ENCODE measurements around the gene NDST1. TPM values are rescaled to one million over a fixed set of nuclear protein-coding genes. Genes with fewer than 3 reads are reported as not detected.

Gene NDST1
- total and polyA plus RNA-seq, 4 donors, result 45.6 to 145 (median 60.7) TPM

- ATAC-seq (ENCODE audit: insufficient read depth, low FRiP score), result no peak
- H3K27me3 ChIP-seq (ENCODE audit: control insufficient read depth in 3 of 3, insufficient read depth in 3 of 3, low read length in 2 of 3), result no peaks in the 10 kb centered on the region
- 66 to 86% methylated on average over 6 of the region's 6 CpGs for WGBS, 2 donors
- DNase-seq, result peak; percentile 42 to 70 (median 48)
- H3K27ac ChIP-seq (ENCODE audit: low read depth in 1 of 2, low read length in 1 of 2), result no peak overlapping the region
- H3K4me1 ChIP-seq (ENCODE audit: control insufficient read depth in 5 of 5, insufficient read depth in 5 of 5, low read length in 5 of 5), result peaks cover 4 to 34% (median 8%) of the 10 kb centered on the region in 5 donors
- H3K36me3 ChIP-seq (ENCODE audit: control insufficient read depth in 4 of 4, insufficient read depth in 4 of 4, low read length in 4 of 4), result no peaks in the 10 kb centered on the region
- H3K9ac ChIP-seq (ENCODE audit: insufficient read depth in 1 of 2, low read length in 2 of 2), result no peak overlapping the region
- TF ChIP-seq CTCF (IDR thresholded peaks at IDR 0.05; ENCODE audit: control extremely low read depth, extremely low read depth), result no peak
- no peaks in the 10 kb centered on the region for H3K9me3 ChIP-seq (ENCODE audit: control insufficient read depth in 4 of 4, insufficient read depth in 3 of 4, low read length in 3 of 4)
- H3K4me3 ChIP-seq, result no peak overlapping the region
These were observed 97.6 kb downstream of the NDST1 start for GRCh38 chr5:150605546-150605945.

DNA sequence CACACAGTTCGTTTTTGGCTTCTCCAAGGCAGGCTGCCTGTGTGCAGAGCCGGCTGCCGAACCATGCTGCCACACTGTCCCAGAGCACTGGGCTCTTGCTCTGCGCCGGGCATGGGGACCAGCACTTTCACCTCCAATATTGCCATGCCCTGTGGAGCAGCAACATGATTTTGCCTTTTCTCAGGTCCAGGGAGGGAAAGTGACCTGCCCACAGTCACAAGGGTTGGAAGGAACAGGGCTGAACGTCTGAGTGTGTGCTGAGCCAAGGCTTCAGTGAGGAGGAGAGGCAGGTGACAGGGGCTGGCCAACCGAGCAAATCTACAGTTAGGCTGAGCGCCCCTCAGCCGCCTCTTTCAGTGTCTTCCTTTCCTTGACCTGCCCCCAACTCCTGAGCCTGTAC is 98.5 kb downstream of the NDST1 start:
- H3K9me3 ChIP-seq (ENCODE audit: control insufficient read depth in 4 of 4, insufficient read depth in 3 of 4, low read length in 3 of 4), result no peaks in the 10 kb centered on the region
- H3K9ac ChIP-seq (ENCODE audit: insufficient read depth in 1 of 2, low read length in 2 of 2), result no peak overlapping the region
- DNase-seq, result no peak

DNA sequence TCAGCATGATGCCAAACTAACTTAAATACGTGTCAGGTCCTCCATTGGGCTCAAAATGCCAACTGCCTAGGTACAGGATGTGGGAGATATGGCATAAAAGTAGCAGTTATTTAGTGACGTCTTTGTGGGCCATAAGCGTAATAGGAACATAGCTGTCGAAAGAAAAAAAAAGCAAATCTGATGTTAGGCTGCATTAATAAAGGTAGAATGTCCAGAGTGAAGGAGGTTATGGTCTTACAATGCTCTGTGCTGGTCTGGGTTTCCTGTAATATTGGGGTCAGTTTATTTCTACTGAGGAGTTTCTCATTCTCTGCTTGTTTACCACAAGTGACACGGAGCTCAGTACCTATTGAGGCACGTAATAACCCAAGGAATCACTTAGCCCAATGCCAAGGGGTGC is 99.2 kb downstream of the NDST1 start:
- TF ChIP-seq CTCF (IDR thresholded peaks at IDR 0.05; ENCODE audit: control extremely low read depth, extremely low read depth), result no peak
- H3K4me1 ChIP-seq (ENCODE audit: control insufficient read depth in 5 of 5, insufficient read depth in 5 of 5, low read length in 5 of 5), result peaks cover 3 to 21% (median 13%) of the 10 kb centered on the region in 5 donors
- DNase-seq (no peak), ATAC-seq (ENCODE audit: insufficient read depth, low FRiP score) (no peak)
- no peaks in the 10 kb centered on the region for H3K27me3 ChIP-seq (ENCODE audit: control insufficient read depth in 3 of 3, insufficient read depth in 3 of 3, low read length in 2 of 3)
- no peaks in the 10 kb centered on the region for H3K9me3 ChIP-seq (ENCODE audit: control insufficient read depth in 4 of 4, insufficient read depth in 3 of 4, low read length in 3 of 4)
- H3K9ac ChIP-seq (ENCODE audit: insufficient read depth in 1 of 2, low read length in 2 of 2), result no peak overlapping the region
- H3K36me3 ChIP-seq (ENCODE audit: control insufficient read depth in 4 of 4, insufficient read depth in 4 of 4, low read length in 4 of 4), result no peaks in the 10 kb centered on the region
- no peak overlapping the region for H3K27ac ChIP-seq (ENCODE audit: low read depth in 1 of 2, low read length in 1 of 2)
- 91 to 93% methylated on average over 6 of the region's 6 CpGs for WGBS, 2 donors
- H3K4me3 ChIP-seq, result no peak overlapping the region

More for the DNA sequence above, 98.5 kb downstream of the NDST1 start:
- Histone ChIP-seq H3K36me3 (ENCODE audit: control insufficient read depth in 4 of 4, insufficient read depth in 4 of 4, low read length in 4 of 4) (no peaks in the 10 kb centered on the region), H3K4me3 (no peak overlapping the region), H3K27ac (ENCODE audit: low read depth in 1 of 2, low read length in 1 of 2) (no peak overlapping the region), H3K4me1 (ENCODE audit: control insufficient read depth in 5 of 5, insufficient read depth in 5 of 5, low read length in 5 of 5) (peaks cover 6 to 27% (median 7%) of the 10 kb centered on the region in 5 donors), H3K27me3 (ENCODE audit: control insufficient read depth in 3 of 3, insufficient read depth in 3 of 3, low read length in 2 of 3) (no peaks in the 10 kb centered on the region)
- no peak for TF ChIP-seq CTCF (IDR thresholded peaks at IDR 0.05; ENCODE audit: control extremely low read depth, extremely low read depth)
- 83 to 88% methylated on average over 9 of the region's 9 CpGs for WGBS, 2 donors
- no peak for ATAC-seq (ENCODE audit: insufficient read depth, low FRiP score)

Other genes with a start within 250 kb of the NDST1 start
- 1 to 10 TPM; 1.6 to 2.7 TPM for gene CAMK2A, start 218.4 kb upstream of the NDST1 start, total RNA-seq
- under 1 TPM; 0.31 to 0.44 TPM for gene CAMK2A, start 218.4 kb upstream of the NDST1 start, polyA plus RNA-seq
- 10 to 100 TPM in 1 of 2 donors, 1 to 10 TPM in 1; 5.7 to 15.4 TPM for gene ARSI, start 205.2 kb upstream of the NDST1 start, total RNA-seq
- gene ARSI, start 205.2 kb upstream of the NDST1 start, polyA plus RNA-seq, result 1 to 10 TPM in 1 of 2 donors, under 1 TPM in 1; 0.91 to 2.5 TPM
- 10 to 100 TPM; 17.0 to 25.3 TPM for gene TCOF1, start 150.4 kb upstream of the NDST1 start, total RNA-seq
- gene TCOF1, start 150.4 kb upstream of the NDST1 start, polyA plus RNA-seq, result 10 to 100 TPM; 13.3 to 14.7 TPM
- 1,000 to 10,000 TPM; 1,061 to 2,819 TPM for gene CD74, start 95.2 kb upstream of the NDST1 start, total RNA-seq
- 1,000 to 10,000 TPM; 1,429 to 2,010 TPM for gene CD74, start 95.2 kb upstream of the NDST1 start, polyA plus RNA-seq
- gene RPS14, start 58.4 kb upstream of the NDST1 start, total RNA-seq, result 1,000 to 10,000 TPM; 1,065 to 1,395 TPM
- 1,000 to 10,000 TPM; 3,509 to 4,623 TPM for gene RPS14, start 58.4 kb upstream of the NDST1 start, polyA plus RNA-seq
- gene SYNPO, start 132.5 kb downstream of the NDST1 start, total RNA-seq, result 100 to 1,000 TPM in 1 of 2 donors, 10 to 100 TPM in 1; 10.3 to 111 TPM
- gene SYNPO, start 132.5 kb downstream of the NDST1 start, polyA plus RNA-seq, result 10 to 100 TPM; 41.0 to 43.8 TPM
- 1 to 10 TPM in 1 of 2 donors, under 1 TPM in 1; 0.55 to 2.4 TPM for gene MYOZ3, start 153.1 kb downstream of the NDST1 start, total RNA-seq
- gene MYOZ3, start 153.1 kb downstream of the NDST1 start, polyA plus RNA-seq, result under 1 TPM; 0.39 to 0.40 TPM
- 10 to 100 TPM; 41.9 to 49.9 TPM for gene RBM22, start 192.9 kb downstream of the NDST1 start, total RNA-seq
- gene RBM22, start 192.9 kb downstream of the NDST1 start, polyA plus RNA-seq, result 10 to 100 TPM; 27.2 to 35.4 TPM

Data from lung (tissue), 12 donors.